ENCODE data around the gene XRCC5. TPM values are rescaled to one million over a fixed set of nuclear protein-coding genes. Genes with fewer than 3 reads are reported as not detected.

XRCC5 gene
- total and polyA plus RNA-seq, 10 of the 15 experiments (the other 5 are each of a cell fraction or from before 2014, with no cell fraction given), result 259 to 815 (median 530) TPM

DNA sequence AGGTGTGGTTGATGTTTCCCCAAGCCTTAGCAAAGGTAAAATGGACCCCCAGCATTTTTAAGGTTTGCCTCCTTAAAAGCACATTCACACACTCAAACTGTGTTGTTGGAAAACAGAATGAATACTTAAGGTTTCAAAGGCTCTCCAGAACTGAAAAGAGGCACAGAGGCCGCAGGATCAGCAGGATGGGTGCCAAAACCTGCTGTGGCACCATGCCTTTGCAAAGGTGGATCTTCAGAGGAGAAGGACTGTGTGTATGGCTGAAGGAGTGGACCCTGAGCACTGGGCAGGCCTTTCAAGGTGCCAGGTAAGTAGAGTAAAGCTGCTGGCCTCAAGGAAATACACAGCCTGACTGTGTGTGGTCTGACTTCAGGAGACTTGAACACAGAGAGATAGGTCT lies 127.3 kb downstream of the XRCC5 start:
- ChIA-PET POLR2A (no interaction called here), CTCF (no interaction called here), RAD21 (ENCODE audit: unreplicated experiment) (no interaction called here), SMC1A (ENCODE audit: uncharacterized antibody, unreplicated experiment) (no interaction called here)
- DNase-seq (ENCODE audit: low read depth, low spot score) (no peak), ATAC-seq (no peak), FAIRE-seq (no peak)
- intact Hi-C loops (cut with micrococcal nuclease; ENCODE audit: unreplicated experiment) (no loop called here), in situ Hi-C loops (cut with MboI) (no loop called here)
- Histone ChIP-seq H3K4me1 (ENCODE audit: control insufficient read depth, insufficient read depth, low read length) (no peaks in the 10 kb centered on the region), H3K9me3 (replicated peaks; ENCODE audit: control insufficient read depth, insufficient read depth, low read length) (no peaks in the 10 kb centered on the region; the same call in 1 of the 3 replicates), H3K27ac (ENCODE audit: control insufficient read depth, insufficient read depth) (no peak overlapping the region), H4K20me1 (ENCODE audit: control insufficient read depth, insufficient read depth) (no peaks in the 10 kb centered on the region), H3K4me2 (ENCODE audit: control insufficient read depth, insufficient read depth) (no peak overlapping the region), H3K27me3 (replicated peaks in 1 of 2; ENCODE audit: control insufficient read depth in 2 of 2, insufficient read depth in 2 of 2, low read length in 1 of 2) (no peaks in the 10 kb centered on the region), H3K4me3 (no peak overlapping the region), H3K9ac (ENCODE audit: control insufficient read depth, insufficient read depth, low read length) (no peak overlapping the region), H2AFZ (ENCODE audit: control insufficient read depth, low read depth, low read length) (no peak overlapping the region), H3K36me3 (ENCODE audit: control insufficient read depth in 2 of 2, insufficient read depth in 2 of 2, low read length in 1 of 2) (no peaks in the 10 kb centered on the region; a peak in 1 of 4 replicates), H3K79me2 (ENCODE audit: control insufficient read depth, insufficient read depth, low read length) (no peaks in the 10 kb centered on the region)
- no peak for TF ChIP-seq ESRRA (IDR thresholded peaks at IDR 0.05; ENCODE audit: low read length)
- TF ChIP-seq, protein P1, sequence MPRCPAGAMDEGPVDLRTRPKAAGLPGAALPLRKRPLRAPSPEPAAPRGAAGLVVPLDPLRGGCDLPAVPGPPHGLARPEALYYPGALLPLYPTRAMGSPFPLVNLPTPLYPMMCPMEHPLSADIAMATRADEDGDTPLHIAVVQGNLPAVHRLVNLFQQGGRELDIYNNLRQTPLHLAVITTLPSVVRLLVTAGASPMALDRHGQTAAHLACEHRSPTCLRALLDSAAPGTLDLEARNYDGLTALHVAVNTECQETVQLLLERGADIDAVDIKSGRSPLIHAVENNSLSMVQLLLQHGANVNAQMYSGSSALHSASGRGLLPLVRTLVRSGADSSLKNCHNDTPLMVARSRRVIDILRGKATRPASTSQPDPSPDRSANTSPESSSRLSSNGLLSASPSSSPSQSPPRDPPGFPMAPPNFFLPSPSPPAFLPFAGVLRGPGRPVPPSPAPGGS (IDR thresholded peaks at IDR 0.05; ENCODE audit: borderline replicate concordance, insufficient read depth, low read depth, low read length, poor library complexity, severe bottlenecking), result no peak
- no TSS peak for BruUV-seq (replicated peaks)
- 7% methylated on average over 1 of the region's 1 CpG for WGBS (ENCODE audit: insufficient coverage, insufficient replicate concordance, low lambda C conversion rate, missing lambda C conversion rate)

DNA sequence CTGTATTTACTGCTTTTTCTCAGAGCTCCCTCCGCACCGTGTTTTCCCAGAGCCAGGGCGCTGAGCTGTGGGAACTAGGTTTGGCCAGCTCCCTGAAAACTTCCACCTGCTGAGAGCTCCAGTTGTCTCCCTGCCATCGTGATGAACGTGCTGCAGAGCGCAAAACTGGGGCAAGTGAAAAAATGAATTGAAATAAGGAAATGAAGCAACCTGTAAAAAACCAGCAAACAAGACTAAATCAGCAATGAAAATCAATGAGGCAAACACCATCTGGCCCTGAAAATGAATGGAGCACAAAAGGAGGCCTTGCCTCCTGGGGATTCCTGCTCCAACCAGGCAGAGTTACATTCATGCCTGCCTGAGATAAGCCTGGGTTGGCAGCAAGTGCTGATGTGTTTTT lies 133.2 kb downstream of the XRCC5 start:
- no peak overlapping the region for H3K4me2 ChIP-seq (ENCODE audit: control insufficient read depth, insufficient read depth)
- no peaks in the 10 kb centered on the region for H3K4me1 ChIP-seq (ENCODE audit: control insufficient read depth, insufficient read depth, low read length)
- POLR2A ChIA-PET, result no interaction called here
- H4K20me1 ChIP-seq (ENCODE audit: control insufficient read depth, insufficient read depth), result no peaks in the 10 kb centered on the region
- H3K27me3 ChIP-seq (replicated peaks in 1 of 2; ENCODE audit: control insufficient read depth in 2 of 2, insufficient read depth in 2 of 2, low read length in 1 of 2), result no peaks in the 10 kb centered on the region
- H3K9me3 ChIP-seq (replicated peaks; ENCODE audit: control insufficient read depth, insufficient read depth, low read length), result no peaks in the 10 kb centered on the region
- no peak for ATAC-seq
- no TSS peak for BruUV-seq (replicated peaks)
- DNase-seq (ENCODE audit: low read depth, low spot score), result no peak
- intact Hi-C loops (cut with micrococcal nuclease; ENCODE audit: unreplicated experiment) (no loop called here), in situ Hi-C loops (cut with MboI) (no loop called here)
- 73% methylated on average over 6 of the region's 6 CpGs for WGBS (ENCODE audit: insufficient coverage, insufficient replicate concordance, low lambda C conversion rate, missing lambda C conversion rate)
- SMC1A ChIA-PET (ENCODE audit: uncharacterized antibody, unreplicated experiment), result no interaction called here
- TF ChIP-seq KAT2A (conservative IDR thresholded peaks at IDR 0.05; ENCODE audit: control insufficient read depth, low read depth, low read length) (no peak), NFYB (IDR thresholded peaks at IDR 0.05; ENCODE audit: insufficient read depth, low read depth, low read length) (no peak), WRNIP1 (IDR thresholded peaks at IDR 0.05; ENCODE audit: borderline replicate concordance, low read depth, low read length) (no peak), EED (IDR thresholded peaks at IDR 0.05; ENCODE audit: low read depth) (no peak), SIN3A (IDR thresholded peaks at IDR 0.05; ENCODE audit: low read depth, low read length) (no peak), SP1 (IDR thresholded peaks at IDR 0.05; ENCODE audit: low read depth, low read length) (no peak), NR2C1 (IDR thresholded peaks at IDR 0.05) (no peak), STAT1 (conservative IDR thresholded peaks at IDR 0.05) (no peak)
- TF ChIP-seq, protein P2, sequence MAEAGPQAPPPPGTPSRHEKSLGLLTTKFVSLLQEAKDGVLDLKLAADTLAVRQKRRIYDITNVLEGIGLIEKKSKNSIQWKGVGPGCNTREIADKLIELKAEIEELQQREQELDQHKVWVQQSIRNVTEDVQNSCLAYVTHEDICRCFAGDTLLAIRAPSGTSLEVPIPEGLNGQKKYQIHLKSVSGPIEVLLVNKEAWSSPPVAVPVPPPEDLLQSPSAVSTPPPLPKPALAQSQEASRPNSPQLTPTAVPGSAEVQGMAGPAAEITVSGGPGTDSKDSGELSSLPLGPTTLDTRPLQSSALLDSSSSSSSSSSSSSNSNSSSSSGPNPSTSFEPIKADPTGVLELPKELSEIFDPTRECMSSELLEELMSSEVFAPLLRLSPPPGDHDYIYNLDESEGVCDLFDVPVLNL (IDR thresholded peaks at IDR 0.05; ENCODE audit: low read depth, low read length), result no peak
- TF ChIP-seq, protein P3, sequence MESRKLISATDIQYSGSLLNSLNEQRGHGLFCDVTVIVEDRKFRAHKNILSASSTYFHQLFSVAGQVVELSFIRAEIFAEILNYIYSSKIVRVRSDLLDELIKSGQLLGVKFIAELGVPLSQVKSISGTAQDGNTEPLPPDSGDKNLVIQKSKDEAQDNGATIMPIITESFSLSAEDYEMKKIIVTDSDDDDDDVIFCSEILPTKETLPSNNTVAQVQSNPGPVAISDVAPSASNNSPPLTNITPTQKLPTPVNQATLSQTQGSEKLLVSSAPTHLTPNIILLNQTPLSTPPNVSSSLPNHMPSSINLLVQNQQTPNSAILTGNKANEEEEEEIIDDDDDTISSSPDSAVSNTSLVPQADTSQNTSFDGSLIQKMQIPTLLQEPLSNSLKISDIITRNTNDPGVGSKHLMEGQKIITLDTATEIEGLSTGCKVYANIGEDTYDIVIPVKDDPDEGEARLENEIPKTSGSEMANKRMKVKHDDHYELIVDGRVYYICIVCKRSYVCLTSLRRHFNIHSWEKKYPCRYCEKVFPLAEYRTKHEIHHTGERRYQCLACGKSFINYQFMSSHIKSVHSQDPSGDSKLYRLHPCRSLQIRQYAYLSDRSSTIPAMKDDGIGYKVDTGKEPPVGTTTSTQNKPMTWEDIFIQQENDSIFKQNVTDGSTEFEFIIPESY (IDR thresholded peaks at IDR 0.05), result no peak
- CTCF ChIA-PET, result no interaction called here
- H3K9ac ChIP-seq (ENCODE audit: control insufficient read depth, insufficient read depth, low read length), result no peak overlapping the region
- no peak overlapping the region for H2AFZ ChIP-seq (ENCODE audit: control insufficient read depth, low read depth, low read length)
- FAIRE-seq, result no peak
- H3K79me2 ChIP-seq (ENCODE audit: control insufficient read depth, insufficient read depth, low read length), result no peaks in the 10 kb centered on the region
- RAD21 ChIA-PET (ENCODE audit: unreplicated experiment), result no interaction called here
- H3K4me3 ChIP-seq, result no peak overlapping the region
- H3K36me3 ChIP-seq (ENCODE audit: control insufficient read depth in 2 of 2, insufficient read depth in 2 of 2, low read length in 1 of 2), result no peaks in the 10 kb centered on the region
- H3K27ac ChIP-seq (ENCODE audit: control insufficient read depth, insufficient read depth), result no peak overlapping the region

All from GM12878 (cell line).